ENCODE data around the gene ZNF710.

GRCh38 chr15:90039996-90040395 lies 38.9 kb downstream of the ZNF710 start:
- TF ChIP-seq CTCF (conservative IDR thresholded peaks at IDR 0.05; ENCODE audit: low read depth in 2 of 2), result no peak
- no peak for TF ChIP-seq REST (IDR thresholded peaks at IDR 0.05; ENCODE audit: unreplicated experiment)
- no peak for TF ChIP-seq EZH2 (IDR thresholded peaks at IDR 0.05; ENCODE audit: low read depth, unreplicated experiment)
- no peak for TF ChIP-seq POLR2AphosphoS5 (IDR thresholded peaks at IDR 0.05; ENCODE audit: low read depth)
- TF ChIP-seq EZH2phosphoT487 (IDR thresholded peaks at IDR 0.05; ENCODE audit: unreplicated experiment), result no peak
- TF ChIP-seq CREB1 (CRISPR knock-in tag; IDR thresholded peaks at IDR 0.05; ENCODE audit: low read depth), result no peak
- TF ChIP-seq JUNB (IDR thresholded peaks at IDR 0.05; ENCODE audit: unreplicated experiment), result no peak
- TF ChIP-seq ZNF462 (CRISPR knock-in tag; IDR thresholded peaks at IDR 0.05), result no peak
- TF ChIP-seq ETS1 (IDR thresholded peaks at IDR 0.05), result no peak
- TF ChIP-seq ZNF331 (CRISPR knock-in tag; IDR thresholded peaks at IDR 0.05; ENCODE audit: low read depth), result no peak
- TF ChIP-seq STAT1 (IDR thresholded peaks at IDR 0.05; ENCODE audit: unreplicated experiment), result no peak
